HG02798 (cell line): ENCODE results near the gene CDH8.

Experiments used
- ATAC-seq: cut with Tn5 transposase; IDR thresholded peaks from one replicate; pipeline ENCODE4 v1.9.1; 2021; ENCODE audit warnings: mild to moderate bottlenecking; ENCODE audit not compliant: unreplicated experiment, poor library complexity

Gene CDH8, protein sequence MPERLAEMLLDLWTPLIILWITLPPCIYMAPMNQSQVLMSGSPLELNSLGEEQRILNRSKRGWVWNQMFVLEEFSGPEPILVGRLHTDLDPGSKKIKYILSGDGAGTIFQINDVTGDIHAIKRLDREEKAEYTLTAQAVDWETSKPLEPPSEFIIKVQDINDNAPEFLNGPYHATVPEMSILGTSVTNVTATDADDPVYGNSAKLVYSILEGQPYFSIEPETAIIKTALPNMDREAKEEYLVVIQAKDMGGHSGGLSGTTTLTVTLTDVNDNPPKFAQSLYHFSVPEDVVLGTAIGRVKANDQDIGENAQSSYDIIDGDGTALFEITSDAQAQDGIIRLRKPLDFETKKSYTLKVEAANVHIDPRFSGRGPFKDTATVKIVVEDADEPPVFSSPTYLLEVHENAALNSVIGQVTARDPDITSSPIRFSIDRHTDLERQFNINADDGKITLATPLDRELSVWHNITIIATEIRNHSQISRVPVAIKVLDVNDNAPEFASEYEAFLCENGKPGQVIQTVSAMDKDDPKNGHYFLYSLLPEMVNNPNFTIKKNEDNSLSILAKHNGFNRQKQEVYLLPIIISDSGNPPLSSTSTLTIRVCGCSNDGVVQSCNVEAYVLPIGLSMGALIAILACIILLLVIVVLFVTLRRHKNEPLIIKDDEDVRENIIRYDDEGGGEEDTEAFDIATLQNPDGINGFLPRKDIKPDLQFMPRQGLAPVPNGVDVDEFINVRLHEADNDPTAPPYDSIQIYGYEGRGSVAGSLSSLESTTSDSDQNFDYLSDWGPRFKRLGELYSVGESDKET

GRCh38 chr16:62036101-62036801 lies at the start of gene CDH8:
TSS of gene CDH8 (minus strand) at chr16:62036438. CDS start at chr16:62021403, 15,035 bp downstream.
- ATAC-seq, result no peak

GRCh38 chr16:62079236-62079635 lies 43.0 kb upstream of the CDH8 start:
- ATAC-seq, result no peak

DNA sequence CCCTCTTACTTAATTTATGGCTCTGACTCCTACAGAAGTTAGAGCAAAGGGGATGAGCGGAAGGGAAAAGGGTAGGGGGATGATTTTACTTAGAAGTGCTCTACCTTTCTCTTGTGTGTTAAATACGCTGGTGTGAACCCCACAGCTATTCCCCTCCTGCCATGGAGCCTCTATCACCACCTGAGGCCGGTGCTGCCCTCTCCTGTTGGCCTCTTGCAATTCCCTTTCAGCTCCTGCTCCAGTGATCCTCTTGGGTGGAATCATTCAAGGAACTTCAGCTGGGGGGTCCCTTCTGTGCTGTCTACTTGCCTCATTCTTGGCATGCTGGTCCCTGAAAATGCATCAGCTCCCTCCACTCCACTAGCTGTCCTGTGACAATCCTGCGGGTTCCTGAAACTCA lies 41.8 kb upstream of the CDH8 start:
- ATAC-seq, result no peak

- no peak for ATAC-seq
Measured at GRCh38 chr16:62076886-62077285, 40.6 kb upstream of the CDH8 start.

DNA sequence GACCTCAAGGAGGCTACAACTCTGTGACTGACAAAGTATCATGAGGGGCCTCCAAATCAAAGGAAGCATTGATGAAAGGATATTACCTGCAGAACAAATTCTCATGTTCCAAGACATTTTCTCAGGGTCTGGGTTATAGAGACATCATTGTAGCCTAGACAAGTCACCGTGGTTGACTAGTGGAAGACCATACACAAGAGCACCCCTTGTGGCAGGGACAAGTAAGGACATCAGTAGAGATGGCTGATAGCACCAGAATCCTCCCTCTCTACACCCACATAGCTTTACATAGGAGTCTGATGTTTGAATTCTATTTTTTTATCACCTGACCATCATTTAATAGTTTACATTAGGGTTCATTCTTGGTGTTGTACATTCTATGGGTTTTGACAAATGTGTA lies 32.5 kb upstream of the CDH8 start:
- no peak for ATAC-seq

DNA sequence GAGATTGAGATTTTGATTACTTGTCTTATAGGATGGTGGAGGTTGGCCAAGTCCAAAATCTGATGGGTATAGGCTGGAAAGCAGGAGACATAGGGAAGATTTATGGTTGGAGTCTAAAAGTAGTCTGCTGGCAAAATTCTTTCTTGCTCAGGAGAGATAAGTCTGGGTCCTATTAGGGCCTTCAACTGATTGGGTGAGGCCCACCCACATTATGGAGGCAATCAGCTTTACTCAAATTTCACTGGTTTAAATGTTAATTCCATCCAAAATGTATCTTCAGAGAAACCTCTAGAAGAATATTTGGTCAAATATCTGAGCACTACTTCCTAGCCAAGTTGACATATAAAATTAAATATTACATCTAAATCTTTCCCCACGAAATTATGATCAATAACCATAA lies 31.7 kb upstream of the CDH8 start:
- ATAC-seq, result no peak

DNA sequence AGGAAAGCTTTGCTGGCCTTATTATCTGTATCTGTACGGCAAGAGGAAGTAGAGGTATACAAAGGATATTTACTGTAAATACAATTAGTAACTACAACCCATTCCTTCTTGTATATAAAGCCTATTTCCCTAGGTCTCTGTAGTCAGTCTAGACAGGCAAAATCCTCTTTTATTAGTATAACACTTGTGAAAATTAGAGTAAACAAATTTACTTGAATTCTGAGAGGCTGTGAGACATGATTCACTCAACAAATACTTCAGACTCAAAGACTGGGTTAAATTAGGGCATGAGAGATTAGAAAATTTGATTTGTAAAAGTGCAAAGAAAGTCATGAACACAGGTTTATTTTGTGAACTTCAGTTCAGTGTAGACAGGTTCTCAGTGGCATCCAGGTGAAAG lies 30.9 kb upstream of the CDH8 start:
- ATAC-seq, result no peak

DNA sequence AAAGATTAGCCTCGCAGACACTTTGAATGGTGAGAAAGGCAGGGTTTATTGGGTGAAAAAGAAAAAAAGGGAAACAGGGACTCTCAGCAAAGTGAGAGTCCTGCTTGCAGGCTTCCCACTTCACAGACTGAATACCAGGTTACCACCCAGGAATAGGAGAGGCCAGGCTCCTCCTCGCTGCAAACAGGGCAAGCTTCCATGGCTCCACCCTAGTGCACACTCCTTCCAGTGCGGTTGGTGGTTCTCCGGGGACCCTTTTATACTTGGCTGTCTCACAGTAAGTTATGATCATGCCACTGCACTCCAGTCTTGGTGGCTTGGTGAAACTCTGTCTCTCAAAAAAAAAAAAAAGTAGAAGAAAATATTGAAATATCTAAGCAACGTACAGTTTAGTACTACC lies 30.5 kb upstream of the CDH8 start:
- no peak for ATAC-seq

GRCh38 chr16:62064173-62064572 lies 27.9 kb upstream of the CDH8 start:
- no peak for ATAC-seq

- ATAC-seq, result no peak
Measured at GRCh38 chr16:62060089-62060488, 23.9 kb upstream of the CDH8 start.

- ATAC-seq, result no peak
Measured at GRCh38 chr16:62059527-62059926, 23.3 kb upstream of the CDH8 start.

GRCh38 chr16:62058412-62058811 lies 22.2 kb upstream of the CDH8 start:
- ATAC-seq, result no peak

GRCh38 chr16:62051942-62052341 lies 15.7 kb upstream of the CDH8 start:
- ATAC-seq, result no peak

GRCh38 chr16:62050793-62051192 lies 14.6 kb upstream of the CDH8 start:
- ATAC-seq, result no peak

DNA sequence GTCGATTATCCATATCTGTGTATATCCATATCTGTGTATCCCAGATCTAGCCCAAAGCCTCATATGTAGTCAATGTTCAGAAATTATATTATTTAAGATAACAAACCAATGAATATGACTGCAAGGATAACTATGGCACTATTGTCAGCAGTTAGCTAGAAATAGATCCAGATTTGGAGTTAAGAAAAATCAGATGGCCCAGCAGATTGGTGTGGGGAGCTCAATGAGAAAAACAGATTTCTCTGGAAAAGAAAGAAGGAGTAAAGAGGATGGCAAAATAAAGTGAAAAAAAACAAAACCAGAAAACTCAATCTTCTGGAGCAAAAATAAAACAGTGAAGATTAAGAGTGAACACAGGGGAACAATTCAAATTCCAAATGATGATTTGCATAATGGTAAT lies 10.6 kb upstream of the CDH8 start:
- no peak for ATAC-seq

DNA sequence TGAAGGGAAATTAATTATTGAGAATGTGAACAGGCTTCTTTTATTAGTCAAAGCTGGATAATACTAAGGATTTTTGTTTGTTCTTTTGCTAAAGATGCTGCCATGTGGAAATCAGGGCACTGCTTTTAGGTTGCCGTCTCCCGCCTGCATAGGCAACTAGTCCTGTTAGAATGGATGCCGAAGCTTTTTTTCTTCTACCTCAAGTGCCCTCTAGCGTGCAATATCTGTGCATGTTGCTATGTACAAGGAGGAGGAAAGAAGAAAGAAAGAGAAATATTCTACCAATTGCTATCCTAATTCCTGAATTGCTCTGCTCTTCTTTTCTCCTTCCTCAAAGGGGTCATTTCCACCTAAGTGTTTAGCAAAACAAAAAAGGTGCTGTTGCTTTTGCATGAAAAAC lies 5.2 kb upstream of the CDH8 start:
- no peak for ATAC-seq

- ATAC-seq, result no peak
Measured at GRCh38 chr16:62038646-62039045, 2.4 kb upstream of the CDH8 start.

DNA sequence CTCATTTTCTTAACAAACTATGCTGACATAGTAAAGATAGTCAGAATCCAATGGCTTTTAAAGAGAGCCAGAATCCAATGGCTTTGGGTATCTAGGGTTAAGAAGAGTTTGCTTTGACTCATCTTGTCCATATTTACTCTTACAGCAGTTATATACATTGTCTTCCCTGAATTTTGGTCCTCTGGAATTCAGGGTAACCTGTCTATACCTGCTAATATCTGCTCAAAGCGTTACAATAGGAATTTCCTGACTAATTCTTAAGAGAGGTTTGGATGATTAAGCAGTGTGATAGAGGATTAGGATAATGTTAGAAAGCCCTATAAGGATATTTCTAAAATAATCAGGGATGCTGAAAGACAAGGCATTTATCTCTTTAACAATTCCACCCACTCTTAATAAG lies 2.0 kb upstream of the CDH8 start:
- no peak for ATAC-seq

DNA sequence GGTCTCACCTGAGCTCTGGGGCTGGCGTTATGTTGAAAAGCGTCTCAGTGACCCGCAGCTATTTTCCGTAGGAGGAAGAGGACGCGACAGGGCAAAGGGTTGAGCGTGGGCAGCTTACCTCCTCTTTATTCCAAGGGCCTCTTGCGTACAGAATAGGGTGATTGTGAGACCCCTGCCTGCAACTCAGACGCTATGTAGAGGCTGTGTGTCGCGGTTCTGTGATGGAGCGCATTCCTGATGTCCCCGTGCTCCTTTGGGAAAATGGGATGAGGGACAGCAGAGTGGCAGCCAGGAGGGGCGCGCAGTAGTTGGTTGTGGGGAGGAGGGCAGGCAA lies 531 bp upstream of the CDH8 start:
- no peak for ATAC-seq

DNA sequence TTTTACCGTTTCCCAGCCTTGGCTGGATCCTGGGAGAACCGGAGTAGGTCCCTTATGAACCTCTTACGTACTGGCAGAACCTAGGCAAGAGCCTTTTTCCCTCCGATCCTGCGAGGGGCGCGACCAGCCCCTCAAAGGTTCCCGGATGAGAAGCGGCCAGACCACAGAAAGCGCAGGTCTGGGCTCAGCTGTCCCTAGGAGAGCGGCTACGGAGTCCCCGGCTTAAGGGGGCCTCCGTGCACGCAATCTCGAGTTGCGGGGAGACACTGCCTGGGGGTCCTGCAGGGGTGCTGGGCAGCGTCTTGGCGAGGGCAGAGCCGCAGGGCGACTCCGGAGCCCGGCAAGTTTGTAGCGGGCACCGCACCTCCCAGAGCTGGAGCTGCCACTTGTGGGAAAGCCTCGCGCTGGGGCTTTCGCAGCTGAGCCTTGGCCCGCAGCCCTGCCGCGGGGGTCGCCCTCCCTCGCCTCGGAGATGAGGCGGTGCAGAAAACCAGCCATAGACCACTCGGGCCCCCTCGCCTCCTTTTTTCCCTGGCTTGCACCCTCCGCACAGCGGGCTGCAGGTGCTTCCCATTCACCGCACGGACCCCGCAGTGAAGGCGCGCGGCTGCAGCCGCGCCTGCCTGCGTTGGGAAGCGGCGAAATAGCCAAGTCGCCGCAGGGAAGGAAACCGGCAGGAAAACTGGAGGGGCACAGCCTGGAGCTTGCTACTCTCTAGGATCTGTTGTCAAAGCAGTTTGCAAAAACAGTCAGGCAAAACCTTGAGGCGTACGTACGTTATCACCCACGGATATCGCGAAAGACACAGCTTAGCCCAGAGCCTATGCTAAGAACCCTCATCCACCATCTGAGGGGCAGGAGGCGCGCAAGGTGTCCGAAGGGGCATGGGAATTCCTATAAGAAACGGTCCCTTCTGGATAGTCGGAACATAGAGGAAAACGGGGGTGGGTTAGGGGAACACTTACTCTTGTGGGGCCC lies 834 bp downstream of the CDH8 start:
- ATAC-seq, result no peak
